Uterus (tissue), 2 donors: Measurements from ENCODE around the gene CTNND1.

Experiments used
- POLR2A ChIP-seq, 2 donors: fragments of 450-650 bp; IDR thresholded peaks; one replicate each; pipeline ENCODE4 v1.6.1; 2016; ENCODE audit warnings: antibody characterized with exemption in 2 of 2, mild to moderate bottlenecking in 1 of 2, moderate library complexity in 1 of 2
- TF ChIP-seq, protein P1 (sequence below), 4 experiments: fragments of 200-600 bp in 2 of 4; fragments of 450-650 bp in 2 of 4; sonication (generic) in 2 of 4; IDR thresholded peaks; one replicate each; pipeline ENCODE4 v1.5.1; 2016 to 2019; ENCODE audit warnings: antibody characterized with exemption in 4 of 4, mild to moderate bottlenecking in 2 of 4, moderate library complexity in 1 of 4

DNA sequence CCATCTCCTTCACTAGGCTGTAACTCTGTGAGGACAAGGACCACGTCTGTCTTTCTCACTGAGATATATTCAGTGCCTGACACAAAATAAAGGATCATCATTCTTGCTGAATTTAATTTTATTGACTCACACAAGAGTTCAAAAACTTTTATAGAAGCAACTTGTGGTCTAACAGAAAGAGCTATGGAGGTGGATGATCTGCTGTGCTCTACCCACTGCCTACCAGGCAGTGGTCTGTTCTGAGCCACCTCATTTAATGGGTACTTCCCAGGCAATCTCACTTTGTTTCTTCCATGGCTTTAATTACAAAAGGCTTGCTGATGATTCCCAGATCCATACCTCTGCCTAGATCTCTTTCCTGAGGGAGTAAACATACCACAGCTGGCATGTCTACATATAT, 14.7 kb upstream of the CTNND1 start:
- TF ChIP-seq, protein P1, sequence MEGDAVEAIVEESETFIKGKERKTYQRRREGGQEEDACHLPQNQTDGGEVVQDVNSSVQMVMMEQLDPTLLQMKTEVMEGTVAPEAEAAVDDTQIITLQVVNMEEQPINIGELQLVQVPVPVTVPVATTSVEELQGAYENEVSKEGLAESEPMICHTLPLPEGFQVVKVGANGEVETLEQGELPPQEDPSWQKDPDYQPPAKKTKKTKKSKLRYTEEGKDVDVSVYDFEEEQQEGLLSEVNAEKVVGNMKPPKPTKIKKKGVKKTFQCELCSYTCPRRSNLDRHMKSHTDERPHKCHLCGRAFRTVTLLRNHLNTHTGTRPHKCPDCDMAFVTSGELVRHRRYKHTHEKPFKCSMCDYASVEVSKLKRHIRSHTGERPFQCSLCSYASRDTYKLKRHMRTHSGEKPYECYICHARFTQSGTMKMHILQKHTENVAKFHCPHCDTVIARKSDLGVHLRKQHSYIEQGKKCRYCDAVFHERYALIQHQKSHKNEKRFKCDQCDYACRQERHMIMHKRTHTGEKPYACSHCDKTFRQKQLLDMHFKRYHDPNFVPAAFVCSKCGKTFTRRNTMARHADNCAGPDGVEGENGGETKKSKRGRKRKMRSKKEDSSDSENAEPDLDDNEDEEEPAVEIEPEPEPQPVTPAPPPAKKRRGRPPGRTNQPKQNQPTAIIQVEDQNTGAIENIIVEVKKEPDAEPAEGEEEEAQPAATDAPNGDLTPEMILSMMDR (IDR thresholded peaks at IDR 0.05) = no peak
- TF ChIP-seq POLR2A (IDR thresholded peaks at IDR 0.05) = no peak
